ENCODE measurements around the gene LRRN2. TPM values are rescaled to one million over a fixed set of nuclear protein-coding genes. Genes with fewer than 3 reads are reported as not detected.

LRRN2 gene
- total RNA-seq, 1 donor from 2014 or later, result 0.15 TPM

DNA sequence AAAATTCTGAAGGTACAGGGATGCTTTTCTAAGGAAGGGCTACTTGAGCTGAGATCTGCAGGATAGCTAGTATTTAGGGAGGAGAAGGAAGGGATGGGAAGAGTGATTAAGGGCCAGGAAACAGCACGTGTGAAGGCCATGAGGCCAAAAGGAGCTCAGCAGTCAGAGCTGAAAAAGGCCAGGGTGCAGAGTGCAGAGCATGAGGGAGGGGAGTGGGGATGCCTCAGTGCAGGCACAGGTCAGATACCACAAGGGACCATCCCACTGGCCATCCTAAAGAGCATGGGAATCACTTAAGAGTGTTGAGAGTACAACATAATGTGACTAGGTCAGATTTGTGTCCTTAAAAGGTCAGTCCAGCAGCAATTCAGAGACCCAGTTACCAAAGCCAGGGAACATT lies 16.0 kb downstream of the LRRN2 start:
- no peak for ATAC-seq
- DNase-seq (ENCODE audit: low spot score), result no peak

DNA sequence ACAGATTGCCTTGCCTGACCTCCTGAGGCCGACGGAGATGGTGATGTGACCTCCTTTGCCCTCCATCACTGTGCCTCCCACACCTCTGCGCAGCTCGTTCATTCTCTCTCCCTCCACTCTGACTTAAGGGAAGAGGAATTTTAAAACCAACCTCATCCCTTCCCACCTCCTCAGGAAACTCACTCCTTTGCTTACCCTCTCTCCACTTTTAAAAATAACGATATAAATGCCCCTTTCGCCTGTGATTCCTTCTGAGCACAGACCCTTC lies 21.2 kb downstream of the LRRN2 start:
- no peak for DNase-seq (ENCODE audit: low spot score)
- ATAC-seq, result no peak

GRCh38 chr1:204663644-204664383 lies 21.7 kb downstream of the LRRN2 start:
- no peak for DNase-seq (ENCODE audit: low spot score)
- no peak for ATAC-seq

GRCh38 chr1:204662530-204662929 lies 23.0 kb downstream of the LRRN2 start:
- ATAC-seq, result no peak
- no peak for DNase-seq (ENCODE audit: low spot score)

GRCh38 chr1:204660509-204660908 lies 25.0 kb downstream of the LRRN2 start:
- no peak for DNase-seq (ENCODE audit: low spot score)
- ATAC-seq, result no peak

DNA sequence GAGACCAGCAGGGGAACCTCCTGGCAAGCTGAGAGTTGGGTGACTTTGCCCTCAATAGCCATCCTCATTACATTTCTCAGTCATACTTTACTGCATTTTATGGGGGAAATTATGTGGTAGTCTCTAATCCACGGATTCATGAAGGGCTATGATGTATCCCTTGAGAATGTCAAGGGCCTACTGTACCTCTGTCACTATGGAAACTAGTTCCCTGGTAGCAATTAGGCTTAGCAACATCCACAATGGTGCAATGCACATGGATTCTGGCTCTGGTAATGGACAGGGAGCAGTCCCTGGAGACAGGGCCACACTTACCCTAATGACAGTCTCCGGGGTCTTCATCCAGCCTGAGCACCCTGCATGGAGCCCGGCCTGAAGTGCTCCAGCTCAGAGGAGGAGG lies 26.5 kb downstream of the LRRN2 start:
- DNase-seq (ENCODE audit: low spot score) (no peak), ATAC-seq (no peak)

- ATAC-seq (no peak), DNase-seq (ENCODE audit: low spot score) (no peak)
Observed at GRCh38 chr1:204658295-204658694, 27.2 kb downstream of the LRRN2 start.

GRCh38 chr1:204653590-204654340 lies 31.8 kb downstream of the LRRN2 start:
- no peak for DNase-seq (ENCODE audit: low spot score)

DNA sequence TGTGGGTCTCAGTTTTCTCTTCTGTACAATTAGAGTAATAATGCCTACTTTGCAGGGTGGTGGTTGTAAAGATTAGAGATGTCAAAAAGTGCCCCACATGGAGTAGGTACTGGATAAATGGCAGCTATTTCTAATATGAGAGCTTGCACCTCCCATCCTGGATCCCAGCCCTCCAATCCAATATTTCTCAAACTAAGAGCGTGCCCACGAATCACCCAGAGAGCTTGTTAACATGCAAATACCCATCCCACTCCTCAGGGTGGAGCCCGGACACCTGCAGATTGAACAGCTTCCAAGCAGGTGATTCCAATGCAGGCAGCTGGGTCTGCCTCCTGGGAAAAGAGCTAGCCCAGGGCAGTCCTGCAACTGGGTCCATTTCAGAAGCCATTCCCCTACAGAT lies 33.0 kb downstream of the LRRN2 start:
- no peak for DNase-seq (ENCODE audit: low spot score)
- no peak for ATAC-seq

More at GRCh38 chr1:204653590-204654340, 31.8 kb downstream of the LRRN2 start:
- no peak for ATAC-seq

GRCh38 chr1:204651843-204652421 lies 33.6 kb downstream of the LRRN2 start:
- ATAC-seq (no peak), DNase-seq (ENCODE audit: low spot score) (no peak)

DNA sequence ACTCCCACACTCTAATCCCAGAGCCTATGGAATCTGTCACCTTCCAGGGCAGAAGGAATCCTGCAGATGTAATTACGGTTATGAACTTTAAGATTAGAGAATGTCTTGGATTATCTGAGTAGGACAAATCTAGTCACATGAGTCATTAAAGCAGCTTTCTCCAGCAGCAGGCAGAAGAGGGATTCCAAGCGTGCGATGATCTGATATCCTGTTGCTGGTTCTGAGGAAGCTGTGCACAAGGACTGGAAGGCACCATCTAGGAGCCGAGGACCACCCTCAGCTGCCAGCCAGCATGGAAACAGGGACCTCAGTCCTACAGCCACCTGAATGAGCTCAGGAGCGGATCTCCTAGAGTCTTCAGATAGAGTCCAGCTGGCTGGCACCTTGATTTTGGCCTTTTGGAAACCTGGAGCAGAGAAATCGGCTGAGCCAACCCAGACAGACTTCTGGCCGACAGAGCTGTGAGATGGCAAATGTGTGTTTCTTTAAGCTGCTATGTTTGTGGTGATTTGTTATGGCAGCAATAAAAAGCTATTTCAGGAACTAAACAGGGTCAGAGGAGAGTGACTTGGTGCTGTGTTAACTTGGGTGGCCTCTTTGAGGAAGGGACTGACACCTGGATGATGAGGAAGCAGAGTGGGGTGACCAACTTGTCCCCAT lies 34.5 kb downstream of the LRRN2 start:
- DNase-seq (ENCODE audit: low spot score) (no peak), ATAC-seq (no peak)

GRCh38 chr1:204649721-204650521 lies 35.6 kb downstream of the LRRN2 start:
- no peak for ATAC-seq
- DNase-seq (ENCODE audit: low spot score), result no peak

DNA sequence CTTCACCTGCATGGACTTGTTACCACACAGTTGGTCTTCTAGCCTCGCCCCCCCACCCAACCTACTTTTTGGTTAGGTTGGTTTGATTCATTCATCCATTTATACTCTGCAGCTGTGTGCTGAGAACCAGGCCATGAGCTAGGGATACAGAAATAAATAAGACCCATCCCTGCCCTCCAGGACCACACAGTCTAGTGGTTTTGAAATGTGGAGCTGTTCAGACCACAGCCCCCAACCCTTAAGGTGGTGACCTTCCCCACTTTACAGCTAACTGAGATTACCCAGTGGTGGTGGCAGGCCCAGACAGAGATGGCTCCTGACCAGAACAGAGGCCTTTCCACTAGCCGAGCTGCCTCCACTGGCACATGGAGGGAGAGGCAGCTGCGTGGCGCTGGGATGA lies 37.0 kb downstream of the LRRN2 start:
- ATAC-seq, result no peak
- no peak for DNase-seq (ENCODE audit: low spot score)

- DNase-seq (ENCODE audit: low spot score), result no peak
- no peak for ATAC-seq
Observed at GRCh38 chr1:204647805-204648153, 37.8 kb downstream of the LRRN2 start.

DNA sequence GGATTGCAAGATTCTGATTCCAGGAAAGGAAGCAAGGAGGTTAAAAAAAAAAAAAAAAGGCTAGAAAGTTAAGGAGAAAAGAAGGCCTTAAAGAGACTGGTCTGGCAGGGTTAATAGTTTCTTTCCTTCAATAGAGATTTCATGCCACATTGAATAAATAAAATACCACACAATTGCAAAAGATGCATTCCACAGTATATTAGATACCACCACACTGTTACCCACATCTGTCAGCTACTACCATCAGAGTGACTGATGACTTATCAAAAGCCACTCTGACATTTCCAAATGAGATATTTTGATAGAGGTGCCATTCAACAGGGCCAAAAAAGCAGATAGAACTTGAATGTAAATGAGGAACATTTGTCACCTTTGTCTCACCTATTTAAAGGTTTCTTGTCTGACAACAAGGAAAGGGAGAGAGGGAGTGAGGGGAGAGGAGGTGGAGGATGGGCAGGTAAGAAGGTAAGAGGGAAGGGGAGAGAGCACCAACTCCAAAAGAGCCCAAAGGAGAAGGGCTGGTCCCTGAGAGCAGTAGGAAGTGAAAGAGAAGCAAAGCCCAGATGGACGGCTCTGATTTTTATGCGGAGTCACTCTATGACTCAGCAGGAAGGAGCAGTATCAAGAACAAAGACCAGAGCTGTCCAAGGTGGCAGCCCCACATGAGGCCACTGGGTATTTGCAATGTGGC lies 38.3 kb downstream of the LRRN2 start:
- ATAC-seq (peak; percentile 34), DNase-seq (ENCODE audit: low spot score) (no peak)

DNA sequence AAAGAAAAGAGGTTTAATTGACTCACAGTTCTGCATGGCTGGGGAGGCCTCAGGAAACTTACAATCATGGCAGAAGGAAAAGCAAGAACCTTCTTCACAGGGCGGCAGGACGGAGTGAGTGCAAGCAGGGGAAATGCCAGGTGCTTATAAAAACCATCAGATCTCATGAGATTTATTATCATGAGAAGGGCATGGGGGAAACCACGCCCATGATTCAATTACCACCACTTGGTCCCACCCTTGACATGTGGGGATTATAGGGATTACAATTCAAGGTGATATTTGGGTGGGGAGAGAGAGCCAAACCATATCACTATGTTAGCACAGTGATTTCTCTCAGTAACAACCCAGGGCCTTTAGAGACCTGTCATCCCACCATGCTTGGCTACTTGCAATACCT lies 39.9 kb downstream of the LRRN2 start:
- ATAC-seq (no peak), DNase-seq (ENCODE audit: low spot score) (no peak)

GRCh38 chr1:204645251-204645650 lies 40.3 kb downstream of the LRRN2 start:
- DNase-seq (ENCODE audit: low spot score) (no peak), ATAC-seq (no peak)

DNA sequence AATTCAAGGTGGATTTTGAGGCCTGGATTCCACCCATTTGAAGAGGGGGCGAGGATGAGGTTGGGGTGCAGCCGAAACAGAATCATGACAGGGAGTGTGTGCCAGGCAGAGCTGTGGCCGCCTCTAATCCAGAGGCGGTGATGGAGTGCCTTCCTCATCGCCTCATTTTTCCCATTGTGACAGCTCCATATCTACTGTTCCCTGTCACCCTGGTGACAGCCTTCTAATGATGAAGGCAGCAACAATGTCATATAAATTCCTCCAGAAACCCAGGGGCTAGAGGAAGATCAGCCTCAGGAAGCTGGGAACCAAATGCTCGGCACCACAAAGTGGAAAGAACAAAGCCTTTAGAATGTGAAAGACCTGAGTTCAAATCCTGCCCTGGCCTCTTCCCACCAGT lies 42.0 kb downstream of the LRRN2 start:
- ATAC-seq (no peak), DNase-seq (ENCODE audit: low spot score) (no peak)

DNA sequence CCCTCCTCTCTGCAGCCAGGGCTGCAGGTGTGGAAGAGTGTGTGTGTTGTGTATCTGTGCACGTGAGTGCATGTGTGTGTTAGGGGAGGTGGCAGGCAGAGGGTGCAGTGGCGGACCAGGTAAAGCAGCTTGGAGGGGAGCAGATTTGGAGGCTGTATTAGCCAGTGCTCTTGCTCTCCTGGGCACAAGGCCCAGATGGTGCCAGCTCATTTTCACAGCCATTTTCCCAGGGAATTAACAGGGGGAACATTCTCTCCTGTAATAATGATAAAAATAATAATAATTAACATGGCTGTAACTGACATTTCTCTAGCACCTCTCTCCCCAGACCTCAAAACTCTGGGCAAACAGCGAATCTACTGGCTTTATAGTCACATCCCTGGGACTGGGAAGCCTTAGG lies 43.6 kb downstream of the LRRN2 start:
- no peak for ATAC-seq
- no peak for DNase-seq (ENCODE audit: low spot score)

DNA sequence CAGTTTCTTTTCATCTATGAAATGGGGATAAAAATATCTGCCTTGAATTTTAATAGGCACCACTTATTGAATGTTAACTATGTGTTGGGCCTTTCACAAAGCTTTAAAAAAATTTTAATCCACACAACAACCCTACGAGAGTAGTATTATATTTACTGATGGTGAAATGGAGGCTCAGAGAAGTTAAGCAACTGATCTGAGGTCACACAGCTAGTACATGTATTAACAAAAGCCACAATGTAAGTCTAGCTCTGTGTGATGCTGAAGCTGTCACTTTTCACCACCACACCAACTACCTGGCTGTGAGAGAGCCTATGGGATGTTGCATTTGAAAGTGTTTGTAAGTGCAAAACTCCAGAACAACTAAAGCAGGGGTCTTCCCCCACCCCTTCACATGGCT lies 44.1 kb downstream of the LRRN2 start:
- DNase-seq (ENCODE audit: low spot score) (no peak), ATAC-seq (no peak)

GRCh38 chr1:204640578-204640977 lies 45.0 kb downstream of the LRRN2 start:
- DNase-seq (ENCODE audit: low spot score), result no peak
- no peak for ATAC-seq
